Activated gamma-delta T cell (primary cell): ENCODE measurements around the gene U2AF1L4.
A peak's percentile ranks its signal among the peaks of the same experiment; 100 is the strongest.

Experiments
- DNase-seq: peaks from one replicate; lab custom pipeline; 2025; lab: John Stamatoyannopoulos, UW

Gene U2AF1L4

GRCh38 chr19:35712567-35713505, 32.4 kb downstream of the U2AF1L4 start:
- DNase-seq = no peak

GRCh38 chr19:35710784-35711723, 34.2 kb downstream of the U2AF1L4 start:
- no peak for DNase-seq

- DNase-seq = no peak
Observed at GRCh38 chr19:35708391-35708790, 36.8 kb downstream of the U2AF1L4 start.

GRCh38 chr19:35704218-35704617, 41.0 kb downstream of the U2AF1L4 start, which contains the start of gene ZBTB32:
ZBTB32 (plus strand) TSS chr19:35704558; CDS start chr19:35714627, 10,069 bp downstream.
- DNase-seq = no peak

- no peak for DNase-seq
Observed at GRCh38 chr19:35703343-35703742, 41.9 kb downstream of the U2AF1L4 start.

- DNase-seq = peak; percentile 77
Observed at GRCh38 chr19:35702223-35703012, 42.8 kb downstream of the U2AF1L4 start.

- DNase-seq = no peak
Observed at GRCh38 chr19:35696835-35697234, 48.4 kb downstream of the U2AF1L4 start.

- no peak for DNase-seq
Observed at GRCh38 chr19:35695895-35696422, 49.3 kb downstream of the U2AF1L4 start.

- DNase-seq = no peak
Observed at GRCh38 chr19:35693835-35694599, 51.2 kb downstream of the U2AF1L4 start.

GRCh38 chr19:35693422-35693821, 51.8 kb downstream of the U2AF1L4 start:
- no peak for DNase-seq
